ENCODE results near the gene PIGS.

PIGS gene

GRCh38 chr17:28598389-28598788, 27.1 kb upstream of the PIGS start:
- Histone ChIP-seq H3K36me3 (ENCODE audit: control insufficient read depth in 4 of 4, insufficient read depth in 4 of 4, low read length in 3 of 4) (peaks cover 0 to 8% (median 1%) of the 10 kb centered on the region in 4 experiments), H3K4me1 (ENCODE audit: control extremely low read depth in 1 of 4, control insufficient read depth in 4 of 4, insufficient read depth in 4 of 4, low read length in 3 of 4) (peaks cover 11 to 27% (median 22%) of the 10 kb centered on the region in 4 experiments), H3K27ac (ENCODE audit: insufficient read depth in 1 of 2, low read depth in 1 of 2, low read length in 2 of 2, poor library complexity in 1 of 2, severe bottlenecking in 2 of 2) (peak overlapping the region in 1 of 2 experiments; percentile 93), H3K9me3 (ENCODE audit: control extremely low read depth in 1 of 5, control insufficient read depth in 4 of 5, insufficient read depth in 2 of 5, low read depth in 1 of 5, low read length in 4 of 5) (no peaks in the 10 kb centered on the region), H3K27me3 (replicated peaks in 2 of 5; ENCODE audit: control insufficient read depth in 4 of 5, insufficient read depth in 5 of 5, low read length in 4 of 5) (no peaks in the 10 kb centered on the region), H3K4me3 (ENCODE audit: control insufficient read depth in 1 of 7, extremely low read depth in 1 of 7, insufficient read depth in 4 of 7, low read depth in 2 of 7, low read length in 6 of 7) (peak overlapping the region; percentile 57 to 95 (median 89))
- ChIA-PET POLR2A (interaction anchor here (1.1 kb wide), 1 partner anchor 9 kb away, joined by 3 read pairs; no protein-coding TSS in a partner anchor), CTCF (interaction anchor here (0.8 to 2.5 kb wide), 5 partner anchors 10 to 24 kb away, joined by 3 to 10 read pairs (median 6); no protein-coding TSS in a partner anchor)
- 3% methylated on average over 14 of the region's 17 CpGs for WGBS (ENCODE audit: insufficient coverage)
- DNase-seq, result no peak

- H3K4me3 ChIP-seq (ENCODE audit: control insufficient read depth in 1 of 7, extremely low read depth in 1 of 7, insufficient read depth in 4 of 7, low read depth in 2 of 7, low read length in 6 of 7), result peak overlapping the region in 6 of 7 experiments; percentile 85 to 95 (median 90)
- H3K27me3 ChIP-seq (replicated peaks in 2 of 5; ENCODE audit: control insufficient read depth in 4 of 5, insufficient read depth in 5 of 5, low read length in 4 of 5), result no peaks in the 10 kb centered on the region
- H3K36me3 ChIP-seq (ENCODE audit: control insufficient read depth in 4 of 4, insufficient read depth in 4 of 4, low read length in 3 of 4), result peaks cover 4 to 14% (median 6%) of the 10 kb centered on the region in 4 experiments
- POLR2A ChIA-PET, result interaction anchor here (0.7 kb wide), 1 partner anchor 348 kb away, joined by 3 read pairs; no protein-coding TSS in a partner anchor
- peak in 2 of 3 donors; percentile 22 to 27 for DNase-seq
- no peaks in the 10 kb centered on the region for H3K9me3 ChIP-seq (ENCODE audit: control extremely low read depth in 1 of 5, control insufficient read depth in 4 of 5, insufficient read depth in 2 of 5, low read depth in 1 of 5, low read length in 4 of 5)
- H3K4me1 ChIP-seq (ENCODE audit: control extremely low read depth in 1 of 4, control insufficient read depth in 4 of 4, insufficient read depth in 4 of 4, low read length in 3 of 4), result peaks cover 11 to 27% (median 22%) of the 10 kb centered on the region in 4 experiments
- CTCF ChIA-PET, result interaction anchor here (0.8 to 2.5 kb wide), 5 partner anchors 10 to 23 kb away, joined by 3 to 10 read pairs (median 6); no protein-coding TSS in a partner anchor
- WGBS (ENCODE audit: insufficient coverage), result 58% methylated on average over 3 of the region's 5 CpGs
- H3K27ac ChIP-seq (ENCODE audit: insufficient read depth in 1 of 2, low read depth in 1 of 2, low read length in 2 of 2, poor library complexity in 1 of 2, severe bottlenecking in 2 of 2), result peak overlapping the region in 1 of 2 experiments; percentile 93
Measured at GRCh38 chr17:28597606-28598383, 26.5 kb upstream of the PIGS start.

- no peaks in the 10 kb centered on the region for H3K27me3 ChIP-seq (replicated peaks in 2 of 5; ENCODE audit: control insufficient read depth in 4 of 5, insufficient read depth in 5 of 5, low read length in 4 of 5)
- no peaks in the 10 kb centered on the region for H3K9me3 ChIP-seq (ENCODE audit: control extremely low read depth in 1 of 5, control insufficient read depth in 4 of 5, insufficient read depth in 2 of 5, low read depth in 1 of 5, low read length in 4 of 5)
- H3K36me3 ChIP-seq (ENCODE audit: control insufficient read depth in 4 of 4, insufficient read depth in 4 of 4, low read length in 3 of 4), result peaks cover 10 to 54% (median 24%) of the 10 kb centered on the region in 4 experiments
- no peak for DNase-seq
- no peak overlapping the region for H3K4me3 ChIP-seq (ENCODE audit: control insufficient read depth in 1 of 7, extremely low read depth in 1 of 7, insufficient read depth in 4 of 7, low read depth in 2 of 7, low read length in 6 of 7)
- peaks cover 0 to under 1% (median 0%) of the 10 kb centered on the region in 4 experiments for H3K4me1 ChIP-seq (ENCODE audit: control extremely low read depth in 1 of 4, control insufficient read depth in 4 of 4, insufficient read depth in 4 of 4, low read length in 3 of 4)
- H3K27ac ChIP-seq (ENCODE audit: insufficient read depth in 1 of 2, low read depth in 1 of 2, low read length in 2 of 2, poor library complexity in 1 of 2, severe bottlenecking in 2 of 2), result no peak overlapping the region
- POLR2A ChIA-PET, result no interaction called here
- CTCF ChIA-PET, result interaction anchor here (1.2 to 1.4 kb wide), 3 partner anchors 16 to 21 kb away, joined by 3 to 4 read pairs (median 3); partner anchors contain the start of gene PIGS
- 92% methylated on average over 4 of the region's 4 CpGs for WGBS (ENCODE audit: insufficient coverage)
Measured at GRCh38 chr17:28592260-28592659, 20.9 kb upstream of the PIGS start.

GRCh38 chr17:28585851-28586250, 14.5 kb upstream of the PIGS start:
- Histone ChIP-seq H3K36me3 (ENCODE audit: control insufficient read depth in 4 of 4, insufficient read depth in 4 of 4, low read length in 3 of 4) (peaks cover 4 to 78% (median 37%) of the 10 kb centered on the region in 4 experiments), H3K27me3 (replicated peaks in 2 of 5; ENCODE audit: control insufficient read depth in 4 of 5, insufficient read depth in 5 of 5, low read length in 4 of 5) (no peaks in the 10 kb centered on the region), H3K4me3 (ENCODE audit: control insufficient read depth in 1 of 7, extremely low read depth in 1 of 7, insufficient read depth in 4 of 7, low read depth in 2 of 7, low read length in 6 of 7) (no peak overlapping the region), H3K9me3 (ENCODE audit: control extremely low read depth in 1 of 5, control insufficient read depth in 4 of 5, insufficient read depth in 2 of 5, low read depth in 1 of 5, low read length in 4 of 5) (no peaks in the 10 kb centered on the region), H3K4me1 (ENCODE audit: control extremely low read depth in 1 of 4, control insufficient read depth in 4 of 4, insufficient read depth in 4 of 4, low read length in 3 of 4) (peaks cover 0 to 11% (median 0%) of the 10 kb centered on the region in 4 experiments), H3K27ac (ENCODE audit: insufficient read depth in 1 of 2, low read depth in 1 of 2, low read length in 2 of 2, poor library complexity in 1 of 2, severe bottlenecking in 2 of 2) (no peak overlapping the region)
- ChIA-PET CTCF (interaction anchor here (1.0 to 2.1 kb wide), 3 partner anchors 9 to 25 kb away, joined by 3 to 8 read pairs (median 4); partner anchors contain the start of gene ALDOC), POLR2A (no interaction called here)
- peak; percentile 30 to 72 (median 57) for DNase-seq
- 71% methylated on average over 1 of the region's 3 CpGs for WGBS (ENCODE audit: insufficient coverage)

GRCh38 chr17:28584434-28584833, 13.1 kb upstream of the PIGS start:
- no peak overlapping the region for H3K27ac ChIP-seq (ENCODE audit: insufficient read depth in 1 of 2, low read depth in 1 of 2, low read length in 2 of 2, poor library complexity in 1 of 2, severe bottlenecking in 2 of 2)
- POLR2A ChIA-PET, result interaction anchor here (1.0 kb wide), 1 partner anchor 9 kb away, joined by 3 read pairs; no protein-coding TSS in a partner anchor
- no peak overlapping the region for H3K4me3 ChIP-seq (ENCODE audit: control insufficient read depth in 1 of 7, extremely low read depth in 1 of 7, insufficient read depth in 4 of 7, low read depth in 2 of 7, low read length in 6 of 7)
- CTCF ChIA-PET, result interaction anchor here (1.8 kb wide), 1 partner anchor 9 kb away, joined by 4 read pairs; no protein-coding TSS in a partner anchor
- H3K9me3 ChIP-seq (ENCODE audit: control extremely low read depth in 1 of 5, control insufficient read depth in 4 of 5, insufficient read depth in 2 of 5, low read depth in 1 of 5, low read length in 4 of 5), result no peaks in the 10 kb centered on the region
- WGBS (ENCODE audit: insufficient coverage), result 76% methylated on average over 3 of the region's 3 CpGs
- DNase-seq, result no peak
- H3K36me3 ChIP-seq (ENCODE audit: control insufficient read depth in 4 of 4, insufficient read depth in 4 of 4, low read length in 3 of 4), result peaks cover 4 to 81% (median 44%) of the 10 kb centered on the region in 4 experiments
- no peaks in the 10 kb centered on the region for H3K27me3 ChIP-seq (replicated peaks in 2 of 5; ENCODE audit: control insufficient read depth in 4 of 5, insufficient read depth in 5 of 5, low read length in 4 of 5)
- peaks cover 0 to 11% (median 0%) of the 10 kb centered on the region in 4 experiments for H3K4me1 ChIP-seq (ENCODE audit: control extremely low read depth in 1 of 4, control insufficient read depth in 4 of 4, insufficient read depth in 4 of 4, low read length in 3 of 4)

- ChIA-PET POLR2A (no interaction called here), CTCF (interaction anchor here (1.1 kb wide), 1 partner anchor 12 kb away, joined by 3 read pairs; no protein-coding TSS in a partner anchor)
- H3K27ac ChIP-seq (ENCODE audit: insufficient read depth in 1 of 2, low read depth in 1 of 2, low read length in 2 of 2, poor library complexity in 1 of 2, severe bottlenecking in 2 of 2), result no peak overlapping the region
- no peak overlapping the region for H3K4me3 ChIP-seq (ENCODE audit: control insufficient read depth in 1 of 7, extremely low read depth in 1 of 7, insufficient read depth in 4 of 7, low read depth in 2 of 7, low read length in 6 of 7)
- H3K4me1 ChIP-seq (ENCODE audit: control extremely low read depth in 1 of 4, control insufficient read depth in 4 of 4, insufficient read depth in 4 of 4, low read length in 3 of 4), result peaks cover 0 to 11% (median 0%) of the 10 kb centered on the region in 4 experiments
- no peaks in the 10 kb centered on the region for H3K9me3 ChIP-seq (ENCODE audit: control extremely low read depth in 1 of 5, control insufficient read depth in 4 of 5, insufficient read depth in 2 of 5, low read depth in 1 of 5, low read length in 4 of 5)
- WGBS (ENCODE audit: insufficient coverage), result 81% methylated on average over 2 of the region's 2 CpGs
- peaks cover 8 to 84% (median 50%) of the 10 kb centered on the region in 4 experiments for H3K36me3 ChIP-seq (ENCODE audit: control insufficient read depth in 4 of 4, insufficient read depth in 4 of 4, low read length in 3 of 4)
- no peaks in the 10 kb centered on the region for H3K27me3 ChIP-seq (replicated peaks in 2 of 5; ENCODE audit: control insufficient read depth in 4 of 5, insufficient read depth in 5 of 5, low read length in 4 of 5)
- no peak for DNase-seq
Measured at GRCh38 chr17:28582513-28582912, 11.2 kb upstream of the PIGS start.

Measured in common myeloid progenitor, CD34-positive (primary cell).